Natural killer cell treated with Interleukin-12 subunit alpha and Interleukin-12 subunit beta and Interleukin-15 and Interleukin-18, amount 100 ng/mL, for 72 hours (primary cell): Measurements from ENCODE around the gene TPD52L1. TPM values are rescaled to one million over a fixed set of nuclear protein-coding genes. Genes with fewer than 3 reads are reported as not detected.

Experiments used
- ATAC-seq, 2 donors: fragments of 150-1000 bp; cut with Tn5 transposase in 1 of 2; sonication (Bioruptor Pico), chemical (Tn5 transposase) in 1 of 2; 2 replicates each; pipeline ENCODE4 v1.10.0; 2021
- DNase-seq: peaks from one replicate; pipeline ENCODE4 v3.0.0; 2022; ENCODE audit warnings: low spot score
- H3K27ac Mint-ChIP-seq, 2 donors: 1 replicate in 1 of 2; 2 replicates in 1 of 2; pipeline ENCODE4 v1.8.0; 2022; ENCODE audit warnings: mixed read lengths in 2 of 2, mild to moderate bottlenecking in 1 of 2, moderate library complexity in 1 of 2
- H3K27me3 Mint-ChIP-seq, 2 donors: 1 replicate in 1 of 2; 2 replicates in 1 of 2; pipeline ENCODE4 v1.8.0; 2022; ENCODE audit warnings: mixed read lengths in 2 of 2
- H3K36me3 Mint-ChIP-seq: one replicate; pipeline ENCODE4 v1.8.0; 2022; ENCODE audit warnings: mixed read lengths
- H3K4me1 Mint-ChIP-seq, 2 donors: 1 replicate in 1 of 2; 2 replicates in 1 of 2; pipeline ENCODE4 v1.8.0; 2022; ENCODE audit warnings: low read depth in 2 of 2, mixed read lengths in 2 of 2, mild to moderate bottlenecking in 1 of 2
- H3K4me3 Mint-ChIP-seq: one replicate; pipeline ENCODE4 v1.8.0; 2022; ENCODE audit warnings: mixed read lengths
- H3K9me3 Mint-ChIP-seq: 2 replicates; pipeline ENCODE4 v1.8.0; 2022; ENCODE audit warnings: mixed read lengths
- total RNA-seq, 2 donors: library from RNA; stranded (reverse); gene quantifications; one replicate each; pipeline ENCODE4 v1.2.3, GENCODE V29; 2022

The TPD52L1 gene
- total RNA-seq, 2 donors from 2014 or later, result not detected

DNA sequence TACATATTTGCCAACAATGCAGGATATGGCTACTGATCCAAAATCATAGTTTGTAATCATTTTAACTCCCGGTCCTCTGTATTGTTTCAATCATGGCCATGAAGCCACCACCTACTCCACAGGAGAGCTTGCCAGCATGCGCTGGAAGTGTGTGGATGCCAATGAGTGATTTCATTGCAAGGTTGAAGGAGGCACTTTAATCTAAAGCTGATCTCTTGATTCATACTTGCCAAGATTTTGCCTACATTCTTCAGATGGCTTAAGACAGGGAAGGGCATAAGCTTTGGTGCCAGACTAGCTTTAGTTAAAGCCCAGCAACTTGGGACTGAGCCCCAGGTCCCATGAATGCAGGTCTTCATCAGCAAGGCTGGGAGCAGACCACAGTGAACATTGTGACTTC is 58.8 kb downstream of the TPD52L1 start:
- no peak overlapping the region for H3K4me3 Mint-ChIP-seq
- no peak for DNase-seq
- H3K9me3 Mint-ChIP-seq, result no peaks in the 10 kb centered on the region
- no peaks in the 10 kb centered on the region for H3K36me3 Mint-ChIP-seq
- peaks cover 0 to 6% of the 10 kb centered on the region in 2 donors for H3K27me3 Mint-ChIP-seq
- no peak overlapping the region for H3K27ac Mint-ChIP-seq
- H3K4me1 Mint-ChIP-seq, result no peaks in the 10 kb centered on the region
- ATAC-seq, result no peak

DNA sequence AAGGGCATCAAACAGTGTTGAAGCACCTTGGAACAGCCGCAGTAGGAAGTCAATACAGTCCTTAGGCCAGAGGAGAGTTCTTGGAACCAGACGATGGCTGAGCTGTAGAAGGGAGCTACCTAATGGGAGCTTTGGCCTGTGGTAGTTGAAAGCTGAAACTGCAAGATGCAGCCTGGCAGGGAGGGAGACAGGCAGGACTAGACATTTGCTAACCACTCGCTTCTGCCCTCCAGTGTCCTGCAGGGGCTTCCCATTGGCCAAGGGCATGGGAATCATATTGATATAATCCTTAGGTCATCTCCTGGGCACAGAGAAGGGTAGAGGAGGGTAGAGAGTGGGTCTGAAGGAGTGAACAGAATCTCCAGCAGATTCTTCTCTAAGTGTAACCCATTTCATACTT is 60.4 kb downstream of the TPD52L1 start:
- no peak for ATAC-seq
- H3K36me3 Mint-ChIP-seq, result no peaks in the 10 kb centered on the region
- no peak for DNase-seq
- no peak overlapping the region for H3K4me3 Mint-ChIP-seq
- H3K4me1 Mint-ChIP-seq, result no peaks in the 10 kb centered on the region
- H3K9me3 Mint-ChIP-seq, result no peaks in the 10 kb centered on the region
- H3K27ac Mint-ChIP-seq, result no peak overlapping the region
- peaks cover 0 to 10% of the 10 kb centered on the region in 2 donors for H3K27me3 Mint-ChIP-seq

GRCh38 chr6:125215252-125215819 is 61.8 kb downstream of the TPD52L1 start:
- Mint-ChIP-seq H3K27me3 (peaks cover 6 to 10% of the 10 kb centered on the region in 2 donors), H3K4me3 (no peak overlapping the region), H3K4me1 (no peaks in the 10 kb centered on the region), H3K9me3 (no peaks in the 10 kb centered on the region), H3K36me3 (no peaks in the 10 kb centered on the region), H3K27ac (no peak overlapping the region)
- no peak for DNase-seq
- no peak for ATAC-seq

GRCh38 chr6:125216015-125216414 is 62.4 kb downstream of the TPD52L1 start:
- Mint-ChIP-seq H3K27me3 (peaks cover 6 to 10% of the 10 kb centered on the region in 2 donors), H3K27ac (no peak overlapping the region), H3K4me3 (no peak overlapping the region), H3K9me3 (no peaks in the 10 kb centered on the region), H3K36me3 (no peaks in the 10 kb centered on the region), H3K4me1 (no peaks in the 10 kb centered on the region)
- DNase-seq, result no peak
- no peak for ATAC-seq

GRCh38 chr6:125217369-125217768 is 63.8 kb downstream of the TPD52L1 start:
- DNase-seq, result no peak
- ATAC-seq, result no peak
- Mint-ChIP-seq H3K27me3 (peaks cover 6 to 8% of the 10 kb centered on the region in 2 donors), H3K4me1 (no peaks in the 10 kb centered on the region), H3K4me3 (no peak overlapping the region), H3K36me3 (no peaks in the 10 kb centered on the region), H3K9me3 (no peaks in the 10 kb centered on the region), H3K27ac (no peak overlapping the region)

DNA sequence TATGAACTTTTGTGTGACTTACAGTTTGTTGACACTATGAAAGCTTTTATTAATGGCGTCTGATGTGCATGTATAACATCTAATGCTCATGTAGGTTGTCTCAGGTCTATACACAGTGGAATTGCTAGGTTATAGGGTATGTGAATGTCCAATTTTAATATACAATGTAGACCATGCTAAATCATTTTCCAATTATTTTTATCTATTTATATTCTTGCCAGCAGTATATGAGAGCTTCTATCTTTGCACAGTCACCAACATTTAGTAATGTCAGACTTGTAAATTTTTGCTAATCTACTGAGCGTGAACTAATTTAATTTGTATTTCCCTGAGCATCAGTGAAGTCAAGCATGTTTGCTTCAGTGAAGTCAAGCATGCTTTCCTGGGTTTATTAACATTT is 64.4 kb downstream of the TPD52L1 start:
- no peak for DNase-seq
- Mint-ChIP-seq H3K27ac (no peak overlapping the region), H3K9me3 (no peaks in the 10 kb centered on the region), H3K27me3 (peaks cover 6 to 8% of the 10 kb centered on the region in 2 donors), H3K4me1 (no peaks in the 10 kb centered on the region), H3K4me3 (no peak overlapping the region), H3K36me3 (no peaks in the 10 kb centered on the region)
- no peak for ATAC-seq

DNA sequence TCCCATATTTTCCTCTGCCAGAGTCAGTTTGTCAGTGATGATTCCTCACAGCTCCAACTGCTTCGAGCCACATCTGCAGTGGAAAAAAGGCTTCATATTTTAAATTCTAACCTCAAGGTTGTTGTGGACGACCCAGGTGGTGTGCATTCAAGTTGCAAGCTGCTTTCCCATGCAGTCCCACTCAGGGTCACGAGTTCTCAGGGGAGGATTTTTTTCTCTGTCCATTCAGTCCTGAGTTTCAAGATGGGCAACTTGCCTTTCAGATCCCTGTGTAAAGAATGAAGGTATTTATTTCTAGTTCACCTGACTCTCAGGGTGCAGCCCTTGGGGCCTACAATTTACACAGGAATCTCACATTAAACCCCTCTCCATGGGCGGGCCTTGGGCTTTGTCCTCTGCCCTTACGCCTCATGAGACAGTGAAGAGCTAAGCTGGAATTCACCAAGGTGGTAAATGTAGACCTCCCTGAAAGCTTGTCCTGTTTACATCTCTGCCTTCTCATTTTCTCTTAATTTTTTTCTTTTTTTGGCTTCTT is 65.9 kb downstream of the TPD52L1 start:
- Mint-ChIP-seq H3K4me3 (no peak overlapping the region), H3K27ac (no peak overlapping the region), H3K36me3 (no peaks in the 10 kb centered on the region), H3K9me3 (no peaks in the 10 kb centered on the region), H3K4me1 (peaks cover 0 to 3% of the 10 kb centered on the region in 2 donors), H3K27me3 (peaks cover 6 to 10% of the 10 kb centered on the region in 2 donors)
- no peak for ATAC-seq
- no peak for DNase-seq

- no peak for DNase-seq
- Mint-ChIP-seq H3K27me3 (peaks cover 6 to 7% of the 10 kb centered on the region in 2 donors), H3K4me3 (no peak overlapping the region), H3K36me3 (no peaks in the 10 kb centered on the region), H3K27ac (no peak overlapping the region), H3K4me1 (peaks cover 0 to 3% of the 10 kb centered on the region in 2 donors), H3K9me3 (no peaks in the 10 kb centered on the region)
- ATAC-seq, result no peak
Observed at GRCh38 chr6:125220712-125221111, 67.1 kb downstream of the TPD52L1 start.

DNA sequence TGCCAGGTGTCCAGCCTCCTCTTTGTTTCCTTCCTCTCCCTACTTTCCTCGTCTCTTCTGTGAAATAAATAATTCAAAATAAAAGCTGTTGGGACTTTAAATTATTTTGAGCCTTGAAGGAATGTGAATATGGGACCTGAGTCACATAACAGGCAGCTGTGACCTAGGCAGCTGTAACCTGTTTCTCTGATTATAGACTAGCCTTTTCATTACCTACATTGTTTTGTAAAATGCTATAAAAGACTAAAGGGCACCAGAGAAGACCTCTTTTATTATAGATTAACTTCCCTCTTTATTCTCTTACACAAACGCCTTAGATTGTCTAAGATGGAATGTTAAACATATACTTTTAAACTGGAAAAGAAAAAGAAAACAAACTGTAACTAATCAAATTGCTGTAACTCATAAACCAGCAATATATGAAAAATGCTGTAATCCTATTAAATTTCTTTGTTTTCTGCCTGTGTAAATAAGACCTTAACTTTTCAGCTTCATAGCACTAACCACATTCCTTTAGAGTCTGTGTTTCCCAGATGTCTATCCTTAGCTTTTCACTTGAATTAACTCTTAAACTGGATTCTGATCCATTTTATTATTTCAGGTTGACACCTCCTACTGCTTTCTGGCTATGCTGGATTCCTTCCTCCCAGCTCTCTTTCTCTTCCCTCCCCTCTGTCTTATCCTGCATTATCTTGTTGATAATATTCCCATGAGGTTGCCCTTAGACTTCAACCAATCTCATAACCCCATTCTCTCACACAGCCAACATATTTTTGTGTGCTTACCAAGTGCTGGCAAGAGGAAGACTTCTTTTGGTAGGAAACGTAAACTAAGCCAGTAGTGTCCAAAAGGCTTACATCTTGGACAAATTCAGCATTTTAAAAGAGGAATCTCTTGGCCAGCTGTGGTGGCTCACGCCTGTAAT is 69.2 kb downstream of the TPD52L1 start:
- Mint-ChIP-seq H3K27me3 (peaks cover 6 to 7% of the 10 kb centered on the region in 2 donors), H3K4me1 (peaks cover 0 to 3% of the 10 kb centered on the region in 2 donors), H3K9me3 (no peaks in the 10 kb centered on the region), H3K36me3 (no peaks in the 10 kb centered on the region), H3K27ac (no peak overlapping the region), H3K4me3 (no peak overlapping the region)
- no peak for ATAC-seq
- DNase-seq, result no peak

DNA sequence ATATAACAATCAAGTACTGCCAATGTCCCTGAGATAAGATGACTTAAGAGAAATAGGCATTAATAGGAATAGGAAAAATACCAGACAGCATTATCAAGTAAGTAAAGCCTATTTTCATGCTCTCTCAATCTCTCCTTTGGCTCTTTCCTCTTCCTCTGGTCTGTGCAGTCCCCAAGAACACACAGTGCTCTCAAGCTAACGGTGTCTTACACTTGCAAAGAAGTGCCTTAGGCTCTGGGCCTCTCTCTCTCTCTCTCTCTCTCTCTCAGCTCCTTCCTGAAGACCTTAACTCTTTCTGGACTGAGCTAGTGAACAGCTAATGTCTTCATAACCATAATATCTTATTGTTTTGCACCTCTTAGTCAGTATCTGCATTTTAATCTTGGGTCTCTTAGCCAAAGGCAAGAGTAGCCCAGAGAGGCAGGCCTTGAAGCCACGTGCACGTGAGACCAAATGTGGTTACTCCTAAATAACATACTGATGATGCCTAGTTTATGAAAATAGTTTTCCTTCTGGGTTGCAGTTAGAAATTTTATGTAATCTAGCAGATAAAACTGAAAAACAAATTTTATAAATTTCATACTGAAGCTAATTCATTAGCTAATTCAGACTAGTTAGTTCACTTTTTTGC is 70.8 kb downstream of the TPD52L1 start:
- H3K27me3 Mint-ChIP-seq, result peaks cover 2 to 6% of the 10 kb centered on the region in 2 donors
- H3K4me1 Mint-ChIP-seq, result peaks cover 0 to 3% of the 10 kb centered on the region in 2 donors
- H3K36me3 Mint-ChIP-seq, result no peaks in the 10 kb centered on the region
- no peak overlapping the region for H3K4me3 Mint-ChIP-seq
- ATAC-seq (no peak), DNase-seq (no peak)
- H3K27ac Mint-ChIP-seq, result no peak overlapping the region
- no peaks in the 10 kb centered on the region for H3K9me3 Mint-ChIP-seq

DNA sequence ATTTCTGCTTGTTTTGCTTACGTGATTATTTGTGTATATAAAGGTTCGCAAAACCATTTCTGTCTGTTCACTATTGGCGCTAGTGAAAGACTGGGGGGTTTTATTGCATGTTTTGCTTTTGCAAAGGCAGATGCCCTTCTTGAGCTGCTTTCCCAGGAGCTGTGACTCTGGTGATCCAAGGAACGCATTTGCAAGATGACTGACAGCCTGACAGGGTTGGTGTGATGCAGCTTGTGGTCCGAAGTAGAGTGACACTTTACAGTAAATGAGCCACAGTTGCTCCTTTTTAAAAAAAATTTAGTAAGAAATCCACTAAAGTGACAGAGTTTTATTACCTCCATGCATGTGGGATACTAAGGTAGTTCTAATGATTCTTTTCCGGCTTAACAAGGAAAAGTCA is 73.7 kb downstream of the TPD52L1 start:
- Mint-ChIP-seq H3K27ac (no peak overlapping the region), H3K36me3 (no peaks in the 10 kb centered on the region), H3K27me3 (peaks cover 0 to 2% of the 10 kb centered on the region in 2 donors), H3K4me3 (no peak overlapping the region), H3K9me3 (no peaks in the 10 kb centered on the region), H3K4me1 (peaks cover 0 to 3% of the 10 kb centered on the region in 2 donors)
- DNase-seq, result no peak
- ATAC-seq, result no peak

DNA sequence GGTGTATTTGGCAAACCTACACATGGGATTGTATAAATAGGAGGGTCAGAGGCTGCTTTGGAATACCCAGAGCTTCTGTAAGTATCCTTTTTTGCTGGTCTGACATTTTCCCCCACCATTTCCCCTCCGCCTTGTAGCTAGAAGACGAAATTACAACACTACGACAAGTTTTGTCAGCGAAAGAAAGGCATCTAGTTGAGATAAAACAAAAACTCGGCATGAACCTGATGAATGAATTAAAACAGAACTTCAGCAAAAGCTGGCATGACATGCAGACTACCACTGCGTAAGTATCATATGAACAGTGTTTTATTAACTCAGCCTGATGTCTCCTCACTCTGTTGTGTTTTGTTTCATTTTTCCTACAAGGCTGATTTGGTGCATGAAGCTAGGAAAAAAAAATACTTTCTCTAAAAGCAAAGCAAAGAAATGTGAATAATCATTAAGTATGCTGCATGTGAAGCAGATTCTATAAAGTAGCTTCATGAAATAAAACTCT is 75.5 kb downstream of the TPD52L1 start:
- no peak overlapping the region for H3K4me3 Mint-ChIP-seq
- no peaks in the 10 kb centered on the region for H3K36me3 Mint-ChIP-seq
- peaks cover 0 to 3% of the 10 kb centered on the region in 2 donors for H3K4me1 Mint-ChIP-seq
- ATAC-seq (no peak), DNase-seq (no peak)
- peaks cover 0 to under 1% of the 10 kb centered on the region in 2 donors for H3K27me3 Mint-ChIP-seq
- H3K27ac Mint-ChIP-seq, result no peak overlapping the region
- H3K9me3 Mint-ChIP-seq, result no peaks in the 10 kb centered on the region

- H3K4me1 Mint-ChIP-seq, result no peaks in the 10 kb centered on the region
- no peak overlapping the region for H3K27ac Mint-ChIP-seq
Observed at GRCh38 chr6:125230674-125231073, 77.1 kb downstream of the TPD52L1 start.

More at GRCh38 chr6:125230674-125231073, 77.1 kb downstream of the TPD52L1 start:
- Mint-ChIP-seq H3K27me3 (no peaks in the 10 kb centered on the region), H3K36me3 (no peaks in the 10 kb centered on the region), H3K4me3 (no peak overlapping the region), H3K9me3 (no peaks in the 10 kb centered on the region)
- ATAC-seq, result no peak
- no peak for DNase-seq
